ENCODE data around the gene FARS2.

FARS2 gene

DNA sequence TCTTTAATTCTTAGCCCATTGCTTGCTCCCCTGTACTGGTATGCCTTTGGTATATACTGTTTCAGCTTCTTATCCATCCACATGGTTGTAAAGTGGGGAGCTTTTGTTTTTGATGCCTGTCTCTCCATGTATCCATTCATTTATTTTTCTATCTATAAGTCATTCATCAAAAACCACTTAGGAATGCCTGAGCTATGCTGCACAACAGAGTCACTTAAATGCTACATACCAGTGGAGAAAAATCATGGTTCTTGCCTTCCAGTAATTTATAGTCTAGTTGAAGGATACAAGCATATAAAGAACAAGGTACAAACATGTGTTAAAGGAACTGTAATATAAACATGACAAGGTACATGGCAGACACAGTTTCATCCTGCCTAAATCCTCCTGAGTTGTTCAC is 398.2 kb downstream of the FARS2 start:
- H3K27ac Mint-ChIP-seq = no peak overlapping the region
- H3K36me3 Mint-ChIP-seq (ENCODE audit: low read depth) = peaks cover 3% of the 10 kb centered on the region
- no peaks in the 10 kb centered on the region for H3K27me3 Mint-ChIP-seq (ENCODE audit: low read depth)
- H3K4me3 Mint-ChIP-seq = no peak overlapping the region
- peaks cover 4% of the 10 kb centered on the region for H3K4me1 Mint-ChIP-seq (ENCODE audit: low read depth)
- no peaks in the 10 kb centered on the region for H3K9me3 Mint-ChIP-seq

DNA sequence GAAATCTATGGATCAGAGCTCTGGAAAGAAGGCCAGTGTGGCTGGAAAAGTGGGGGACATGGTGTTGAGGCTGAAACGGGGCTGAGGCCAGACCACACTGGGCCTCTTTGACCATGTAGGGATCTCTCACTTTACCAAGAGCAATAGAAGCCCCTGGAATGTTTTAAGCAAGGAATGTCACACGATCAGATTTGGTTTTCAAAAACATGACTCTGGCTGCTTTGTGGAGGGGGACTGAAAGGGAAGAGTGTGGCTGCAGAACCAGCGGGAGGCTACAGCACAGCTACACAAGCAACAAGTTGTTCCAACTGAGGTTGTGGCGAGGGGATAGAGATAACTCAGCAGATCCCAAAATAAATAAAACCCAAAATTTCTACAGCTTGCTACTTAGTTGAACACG is 399.5 kb downstream of the FARS2 start:
- Mint-ChIP-seq H3K27ac (no peak overlapping the region), H3K27me3 (ENCODE audit: low read depth) (no peaks in the 10 kb centered on the region)

GRCh38 chr6:5662797-5663196 is 401.5 kb downstream of the FARS2 start:
- Mint-ChIP-seq H3K36me3 (ENCODE audit: low read depth) (peaks cover 7% of the 10 kb centered on the region), H3K4me1 (ENCODE audit: low read depth) (peaks cover 31% of the 10 kb centered on the region), H3K27me3 (ENCODE audit: low read depth) (no peaks in the 10 kb centered on the region)

More for the DNA sequence above, 399.5 kb downstream of the FARS2 start:
- H3K4me1 Mint-ChIP-seq (ENCODE audit: low read depth) = peaks cover 18% of the 10 kb centered on the region
- H3K4me3 Mint-ChIP-seq = no peak overlapping the region
- H3K9me3 Mint-ChIP-seq = no peaks in the 10 kb centered on the region
- peaks cover 2% of the 10 kb centered on the region for H3K36me3 Mint-ChIP-seq (ENCODE audit: low read depth)

DNA sequence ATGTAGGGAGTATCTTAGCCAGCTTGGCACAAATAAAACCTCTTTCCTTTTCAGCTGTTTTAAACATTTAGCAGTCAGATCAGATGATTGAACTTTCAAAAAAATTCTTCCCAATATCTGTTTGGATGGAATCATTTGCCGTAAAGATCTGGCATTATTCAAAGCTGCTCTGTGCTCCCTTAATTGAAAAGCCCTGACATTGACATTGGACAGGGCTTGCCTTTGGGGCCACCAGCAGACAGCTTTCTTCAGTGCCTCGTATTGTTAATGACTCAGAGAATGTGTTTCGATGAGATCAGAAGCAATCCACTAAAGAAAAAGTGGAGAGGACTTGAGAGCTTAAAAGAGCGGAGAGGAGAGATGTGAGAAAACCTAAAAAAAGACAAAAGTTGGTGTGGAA is 401.9 kb downstream of the FARS2 start:
- no peak overlapping the region for H3K27ac Mint-ChIP-seq
- no peaks in the 10 kb centered on the region for H3K27me3 Mint-ChIP-seq (ENCODE audit: low read depth)
- H3K4me1 Mint-ChIP-seq (ENCODE audit: low read depth) = peaks cover 33% of the 10 kb centered on the region
- peaks cover 7% of the 10 kb centered on the region for H3K36me3 Mint-ChIP-seq (ENCODE audit: low read depth)
- H3K4me3 Mint-ChIP-seq = no peak overlapping the region
- H3K9me3 Mint-ChIP-seq = peaks cover 3% of the 10 kb centered on the region

More at GRCh38 chr6:5662797-5663196, 401.5 kb downstream of the FARS2 start:
- Mint-ChIP-seq H3K4me3 (no peak overlapping the region), H3K27ac (no peak overlapping the region), H3K9me3 (peaks cover 3% of the 10 kb centered on the region)

- Mint-ChIP-seq H3K27ac (no peak overlapping the region), H3K27me3 (ENCODE audit: low read depth) (no peaks in the 10 kb centered on the region), H3K4me1 (ENCODE audit: low read depth) (peaks cover 33% of the 10 kb centered on the region), H3K4me3 (no peak overlapping the region), H3K9me3 (peaks cover 3% of the 10 kb centered on the region), H3K36me3 (ENCODE audit: low read depth) (peaks cover 7% of the 10 kb centered on the region)
Measured at GRCh38 chr6:5663739-5664138, 402.4 kb downstream of the FARS2 start.

GRCh38 chr6:5664149-5664548 is 402.8 kb downstream of the FARS2 start:
- Mint-ChIP-seq H3K4me3 (no peak overlapping the region), H3K36me3 (ENCODE audit: low read depth) (peaks cover 7% of the 10 kb centered on the region), H3K4me1 (ENCODE audit: low read depth) (peaks cover 33% of the 10 kb centered on the region), H3K27ac (no peak overlapping the region), H3K9me3 (peaks cover 3% of the 10 kb centered on the region), H3K27me3 (ENCODE audit: low read depth) (no peaks in the 10 kb centered on the region)

- H3K4me3 Mint-ChIP-seq = peak overlapping the region; percentile 33
- H3K27me3 Mint-ChIP-seq (ENCODE audit: low read depth) = no peaks in the 10 kb centered on the region
- H3K27ac Mint-ChIP-seq = peak overlapping the region; percentile 72
- peaks cover 3% of the 10 kb centered on the region for H3K9me3 Mint-ChIP-seq
- H3K36me3 Mint-ChIP-seq (ENCODE audit: low read depth) = peaks cover 7% of the 10 kb centered on the region
- peaks cover 33% of the 10 kb centered on the region for H3K4me1 Mint-ChIP-seq (ENCODE audit: low read depth)
Measured at GRCh38 chr6:5665173-5665572, 403.9 kb downstream of the FARS2 start.

DNA sequence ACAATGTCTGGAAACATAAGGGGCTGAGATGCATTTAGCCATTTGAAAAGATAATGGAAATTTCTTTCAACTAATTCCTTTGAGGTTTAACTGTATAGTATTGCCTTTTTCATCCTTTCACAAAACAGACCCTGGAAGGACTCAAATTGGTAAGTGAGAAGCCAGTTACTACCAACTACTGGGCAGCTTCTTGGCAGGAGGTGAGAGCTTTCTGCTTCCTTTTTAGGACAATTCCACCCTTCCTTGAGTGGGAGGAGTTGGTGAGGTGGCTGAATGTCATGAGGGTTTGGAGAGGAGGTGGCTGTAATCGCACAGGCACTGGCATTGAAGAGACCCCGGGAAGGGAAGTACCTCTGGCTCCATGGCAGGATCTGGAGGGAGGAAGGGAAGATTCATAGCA is 404.4 kb downstream of the FARS2 start:
- peaks cover 35% of the 10 kb centered on the region for H3K4me1 Mint-ChIP-seq (ENCODE audit: low read depth)
- H3K27me3 Mint-ChIP-seq (ENCODE audit: low read depth) = no peaks in the 10 kb centered on the region
- peaks cover 3% of the 10 kb centered on the region for H3K9me3 Mint-ChIP-seq
- H3K4me3 Mint-ChIP-seq = peak overlapping the region; percentile 33
- H3K36me3 Mint-ChIP-seq (ENCODE audit: low read depth) = peaks cover 7% of the 10 kb centered on the region
- peak overlapping the region; percentile 72 for H3K27ac Mint-ChIP-seq

DNA sequence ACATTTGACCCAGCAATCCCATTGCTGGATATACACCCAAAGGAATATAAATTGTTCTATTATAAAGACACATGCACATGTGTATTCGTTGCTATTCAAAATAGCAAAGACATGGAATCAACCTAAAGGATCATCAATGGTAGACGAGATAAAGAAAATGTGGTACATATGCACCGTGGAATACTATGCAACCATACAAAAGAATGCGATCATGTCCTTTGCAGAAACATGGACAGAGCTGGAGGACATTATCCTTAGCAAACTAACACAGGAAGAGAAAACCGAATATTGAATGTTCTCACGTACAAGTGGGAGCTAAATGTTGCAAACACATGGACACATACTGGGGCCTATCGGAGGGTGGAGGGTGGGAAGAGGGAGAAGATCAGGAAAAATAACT is 405.4 kb downstream of the FARS2 start:
- peaks cover 42% of the 10 kb centered on the region for H3K4me1 Mint-ChIP-seq (ENCODE audit: low read depth)
- no peak overlapping the region for H3K27ac Mint-ChIP-seq
- H3K36me3 Mint-ChIP-seq (ENCODE audit: low read depth) = peaks cover 7% of the 10 kb centered on the region
- peak overlapping the region; percentile 18 for H3K4me3 Mint-ChIP-seq
- H3K9me3 Mint-ChIP-seq = peaks cover 3% of the 10 kb centered on the region
- no peaks in the 10 kb centered on the region for H3K27me3 Mint-ChIP-seq (ENCODE audit: low read depth)

- H3K4me1 Mint-ChIP-seq (ENCODE audit: low read depth) = peaks cover 47% of the 10 kb centered on the region
- H3K4me3 Mint-ChIP-seq = no peak overlapping the region
- H3K9me3 Mint-ChIP-seq = peaks cover 3% of the 10 kb centered on the region
- no peak overlapping the region for H3K27ac Mint-ChIP-seq
- no peaks in the 10 kb centered on the region for H3K27me3 Mint-ChIP-seq (ENCODE audit: low read depth)
- H3K36me3 Mint-ChIP-seq (ENCODE audit: low read depth) = peaks cover 9% of the 10 kb centered on the region
Measured at GRCh38 chr6:5667737-5668136, 406.4 kb downstream of the FARS2 start.

DNA sequence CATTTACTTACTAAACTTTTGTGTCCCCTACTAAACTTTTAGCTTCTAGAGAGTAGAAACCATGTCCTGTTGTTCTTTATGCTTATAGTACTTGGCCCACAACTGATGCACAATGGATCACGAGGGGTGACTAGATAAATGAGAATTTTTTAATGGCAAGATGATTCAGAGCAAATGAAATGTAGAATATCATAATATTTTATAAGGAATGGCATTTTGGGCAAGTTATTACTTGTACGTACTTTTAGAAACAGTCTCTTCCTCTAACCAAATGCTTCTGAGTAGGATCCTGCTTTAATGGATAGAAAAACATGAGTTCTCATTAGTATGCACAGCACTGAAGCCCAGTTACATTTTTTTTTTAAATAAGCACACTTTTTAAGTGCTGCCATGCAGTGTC is 409.1 kb downstream of the FARS2 start:
- Mint-ChIP-seq H3K27ac (no peak overlapping the region), H3K4me1 (ENCODE audit: low read depth) (peaks cover 36% of the 10 kb centered on the region), H3K27me3 (ENCODE audit: low read depth) (no peaks in the 10 kb centered on the region), H3K9me3 (peaks cover 3% of the 10 kb centered on the region), H3K36me3 (ENCODE audit: low read depth) (peaks cover 9% of the 10 kb centered on the region), H3K4me3 (no peak overlapping the region)

DNA sequence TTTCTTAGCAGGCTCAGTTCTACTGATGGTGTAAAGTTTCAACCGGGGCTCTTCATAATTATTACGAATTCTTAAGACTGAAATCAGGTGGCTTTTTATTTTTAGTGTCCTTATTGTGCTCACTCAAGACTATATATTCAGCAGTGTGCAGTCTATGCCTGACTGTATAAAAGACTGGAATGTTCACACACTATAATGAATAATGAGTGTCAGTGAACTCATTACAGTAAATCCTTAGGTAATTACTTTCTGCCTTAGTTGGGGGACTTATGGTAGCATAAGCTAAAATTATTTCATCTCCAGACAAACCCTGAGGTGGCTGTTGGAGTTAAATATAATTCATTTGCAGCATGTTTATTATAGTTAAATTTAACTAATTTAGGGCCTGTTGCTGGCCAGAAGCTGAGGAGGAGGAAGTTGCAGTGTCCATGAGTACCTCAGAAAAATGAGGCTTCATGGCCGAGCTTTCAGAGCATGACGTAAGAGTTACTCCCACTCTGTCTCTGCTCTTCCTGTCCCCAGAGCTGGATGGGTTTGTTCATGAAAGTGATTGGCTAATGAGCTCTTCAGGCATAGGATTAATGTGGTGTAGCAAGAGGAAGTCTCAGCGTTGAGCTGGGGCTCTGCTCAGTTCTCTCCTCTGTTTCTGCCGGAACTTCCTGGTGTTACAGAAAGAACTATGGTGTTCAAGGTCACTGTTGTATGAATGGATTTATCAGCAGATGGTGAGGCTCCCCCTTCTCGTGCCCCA is 409.7 kb downstream of the FARS2 start:
- peaks cover 3% of the 10 kb centered on the region for H3K9me3 Mint-ChIP-seq
- peaks cover 30% of the 10 kb centered on the region for H3K4me1 Mint-ChIP-seq (ENCODE audit: low read depth)
- no peak overlapping the region for H3K4me3 Mint-ChIP-seq
- peaks cover 9% of the 10 kb centered on the region for H3K36me3 Mint-ChIP-seq (ENCODE audit: low read depth)
- H3K27ac Mint-ChIP-seq = peak overlapping the region; percentile 66
- no peaks in the 10 kb centered on the region for H3K27me3 Mint-ChIP-seq (ENCODE audit: low read depth)

DNA sequence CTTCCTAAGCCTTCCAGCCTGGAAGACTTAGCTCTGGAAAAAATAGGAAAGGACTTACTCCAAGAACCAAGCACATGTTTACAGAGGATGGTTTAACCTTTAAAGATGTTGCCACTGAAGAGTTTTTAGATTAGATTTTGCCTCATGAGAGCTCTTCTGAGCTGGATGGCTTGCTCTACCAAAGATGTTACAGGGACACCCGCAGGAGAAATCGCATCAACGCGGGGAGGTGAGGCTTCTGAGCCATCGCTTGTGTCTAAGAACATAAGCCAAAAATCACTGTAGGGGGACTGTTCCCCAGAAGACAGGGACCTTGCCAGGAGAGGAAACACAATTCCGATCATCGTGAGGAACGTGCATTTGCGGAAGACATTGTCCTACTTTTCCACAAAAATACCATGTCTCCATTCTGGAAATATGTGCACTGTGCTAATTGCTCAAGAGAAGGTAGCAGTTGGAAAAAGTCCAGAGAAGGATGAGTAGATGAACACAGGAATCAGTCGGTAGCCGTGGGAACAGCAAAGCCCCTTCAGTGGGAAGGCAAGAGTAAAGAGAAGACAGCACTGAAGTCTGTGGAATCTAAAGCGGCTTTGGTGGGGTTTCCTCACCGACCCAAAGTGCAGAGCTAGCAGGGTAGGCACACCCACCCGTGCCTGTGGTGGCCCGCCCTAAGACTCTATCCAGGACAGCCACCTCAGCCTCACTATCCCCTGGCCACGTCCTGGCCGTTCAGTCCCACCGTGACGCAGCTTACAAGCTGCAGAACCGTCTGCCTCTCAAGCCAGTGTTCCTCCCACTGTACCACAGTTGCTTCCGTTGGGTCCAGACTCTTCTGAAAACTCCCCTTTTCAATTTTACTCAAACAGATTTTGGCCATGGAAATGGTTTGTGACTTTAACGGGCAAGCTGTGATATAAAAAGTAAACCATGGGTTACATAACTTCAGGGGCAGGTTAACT is 410.6 kb downstream of the FARS2 start:
- Mint-ChIP-seq H3K36me3 (ENCODE audit: low read depth) (peaks cover 2% of the 10 kb centered on the region), H3K9me3 (no peaks in the 10 kb centered on the region), H3K27ac (peak overlapping the region; percentile 66), H3K27me3 (ENCODE audit: low read depth) (no peaks in the 10 kb centered on the region), H3K4me1 (ENCODE audit: low read depth) (peaks cover 22% of the 10 kb centered on the region), H3K4me3 (no peak overlapping the region)

- Mint-ChIP-seq H3K27me3 (ENCODE audit: low read depth) (no peaks in the 10 kb centered on the region), H3K9me3 (no peaks in the 10 kb centered on the region), H3K4me3 (no peak overlapping the region), H3K36me3 (ENCODE audit: low read depth) (peaks cover 2% of the 10 kb centered on the region), H3K4me1 (ENCODE audit: low read depth) (peaks cover 20% of the 10 kb centered on the region), H3K27ac (no peak overlapping the region)
Measured at GRCh38 chr6:5672581-5673011, 411.3 kb downstream of the FARS2 start.
